Ovary (tissue), 3 donors: ENCODE results near the gene MMP24.

Experiments
- POLR2A ChIP-seq: fragments of 450-650 bp; IDR thresholded peaks from one replicate; pipeline ENCODE4 v1.6.1; 2017; ENCODE audit warnings: antibody characterized with exemption, mild to moderate bottlenecking, moderate library complexity
- TF ChIP-seq, protein P1 (sequence below), 3 donors: fragments of 450-650 bp in 2 of 3; fragments of 200-600 bp in 1 of 3; IDR thresholded peaks; one replicate each; pipeline versions ENCODE4 v1.5.1 to v1.8.0; 2016 to 2022; ENCODE audit warnings: antibody characterized with exemption in 3 of 3, mild to moderate bottlenecking in 1 of 3
- donor health status: DM: no; HTN: no; CAD: no.

DNA sequence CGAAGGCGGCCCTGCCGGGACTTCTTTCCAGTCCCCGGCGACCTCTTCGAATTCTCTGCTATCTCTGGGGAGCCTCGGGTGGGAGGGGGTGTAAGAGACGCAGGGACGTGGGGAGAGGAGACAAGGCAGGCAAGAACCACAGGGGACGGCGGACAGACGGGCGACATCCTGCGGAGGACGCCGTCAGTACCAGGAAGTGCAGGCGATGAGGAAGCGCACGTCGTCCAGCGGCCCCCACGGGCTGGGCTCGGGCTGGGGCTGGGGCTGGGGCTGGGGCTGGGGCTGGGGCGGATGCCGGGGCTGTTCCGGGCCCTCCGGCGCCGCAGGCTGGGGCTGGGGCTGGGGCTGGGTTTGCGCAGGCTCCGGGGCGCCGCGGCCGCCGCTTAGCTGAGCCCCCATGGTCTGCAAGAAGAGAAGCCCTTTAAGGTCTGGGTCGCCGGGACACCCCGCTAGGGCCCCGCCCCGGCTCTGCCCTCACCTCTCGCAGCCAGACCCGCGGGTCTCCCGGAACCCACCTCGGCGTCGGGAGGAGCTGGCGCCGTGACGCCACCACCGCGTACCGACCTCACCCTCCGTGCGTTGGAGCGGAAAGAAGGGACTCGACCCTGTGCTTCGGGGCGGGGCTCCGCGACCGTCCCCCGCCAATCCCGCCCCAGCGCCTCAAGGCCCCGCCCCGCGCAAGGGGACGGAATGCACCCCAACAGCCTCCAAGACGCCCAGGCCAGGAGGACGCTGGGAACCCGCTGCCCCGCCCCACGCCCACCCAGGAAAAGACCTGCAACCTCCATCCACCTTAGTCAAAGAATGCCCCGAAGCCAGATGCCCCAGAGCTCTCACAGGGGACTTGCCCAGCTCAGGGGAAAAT lies 51.3 kb downstream of the MMP24 start, which contains the start of gene MMP24OS:
- peak; percentile 91 for TF ChIP-seq POLR2A
- TF ChIP-seq, protein P1, sequence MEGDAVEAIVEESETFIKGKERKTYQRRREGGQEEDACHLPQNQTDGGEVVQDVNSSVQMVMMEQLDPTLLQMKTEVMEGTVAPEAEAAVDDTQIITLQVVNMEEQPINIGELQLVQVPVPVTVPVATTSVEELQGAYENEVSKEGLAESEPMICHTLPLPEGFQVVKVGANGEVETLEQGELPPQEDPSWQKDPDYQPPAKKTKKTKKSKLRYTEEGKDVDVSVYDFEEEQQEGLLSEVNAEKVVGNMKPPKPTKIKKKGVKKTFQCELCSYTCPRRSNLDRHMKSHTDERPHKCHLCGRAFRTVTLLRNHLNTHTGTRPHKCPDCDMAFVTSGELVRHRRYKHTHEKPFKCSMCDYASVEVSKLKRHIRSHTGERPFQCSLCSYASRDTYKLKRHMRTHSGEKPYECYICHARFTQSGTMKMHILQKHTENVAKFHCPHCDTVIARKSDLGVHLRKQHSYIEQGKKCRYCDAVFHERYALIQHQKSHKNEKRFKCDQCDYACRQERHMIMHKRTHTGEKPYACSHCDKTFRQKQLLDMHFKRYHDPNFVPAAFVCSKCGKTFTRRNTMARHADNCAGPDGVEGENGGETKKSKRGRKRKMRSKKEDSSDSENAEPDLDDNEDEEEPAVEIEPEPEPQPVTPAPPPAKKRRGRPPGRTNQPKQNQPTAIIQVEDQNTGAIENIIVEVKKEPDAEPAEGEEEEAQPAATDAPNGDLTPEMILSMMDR (IDR thresholded peaks at IDR 0.05) = peak in 1 of 3 donors; percentile 3
